GM18505 (cell line): ENCODE data around the gene ASB14.
"Not testable (repeated sequence)": the region's sequence is repeated elsewhere in the genome, so short reads cannot be mapped to it uniquely, and the experiment has no call there.

Source experiments
- ATAC-seq: cut with Tn5 transposase; IDR thresholded peaks from one replicate; pipeline ENCODE4 v1.9.1; 2021; ENCODE audit not compliant: unreplicated experiment
- POLR2A ChIP-seq: IDR thresholded peaks from 4 replicates; pipeline ENCODE4 v1.6.1; 2011; ENCODE audit warnings: borderline replicate concordance; ENCODE audit not compliant: insufficient read depth, insufficient read length; ENCODE audit errors: extremely low read depth

ASB14 gene

DNA sequence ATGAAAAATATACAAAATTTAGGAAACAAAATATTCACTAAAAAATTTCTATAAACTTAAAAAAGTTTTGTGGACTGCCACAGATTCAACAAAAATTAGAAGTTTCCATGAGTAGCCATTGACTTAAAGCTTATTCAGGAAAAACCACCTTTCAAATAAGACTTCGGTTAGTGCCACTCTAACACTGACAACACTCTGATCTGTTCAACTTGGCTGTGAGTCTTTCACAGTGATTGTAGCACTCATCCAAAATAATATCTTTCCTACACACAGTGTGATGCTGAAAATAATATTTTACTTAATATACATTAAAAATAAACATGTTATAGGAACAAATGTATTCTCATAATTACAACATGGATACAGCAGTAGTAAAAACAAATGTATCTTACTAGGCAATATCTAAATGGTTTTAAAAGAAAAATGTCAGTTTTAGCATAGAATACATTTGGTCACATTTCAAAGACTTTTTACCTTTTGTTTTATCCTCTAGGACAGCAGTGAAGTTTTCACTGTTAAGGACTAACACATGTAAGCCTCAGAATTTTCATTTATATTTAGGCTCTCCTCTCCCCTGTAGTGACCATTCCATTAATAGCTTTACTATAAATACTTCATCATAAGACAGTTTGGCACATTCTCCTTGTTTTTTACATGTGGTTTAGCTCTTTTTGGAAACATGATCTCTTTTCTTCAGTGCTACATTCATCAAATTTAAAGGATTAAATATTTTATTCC, at the start of gene ASB14:
Gene ASB14 (minus strand): TSS at position 527 of the 738 bp plus-strand sequence. CDS start 652 bp downstream, outside the sequence.
- TF ChIP-seq POLR2A, result no peak
- ATAC-seq, result no peak

DNA sequence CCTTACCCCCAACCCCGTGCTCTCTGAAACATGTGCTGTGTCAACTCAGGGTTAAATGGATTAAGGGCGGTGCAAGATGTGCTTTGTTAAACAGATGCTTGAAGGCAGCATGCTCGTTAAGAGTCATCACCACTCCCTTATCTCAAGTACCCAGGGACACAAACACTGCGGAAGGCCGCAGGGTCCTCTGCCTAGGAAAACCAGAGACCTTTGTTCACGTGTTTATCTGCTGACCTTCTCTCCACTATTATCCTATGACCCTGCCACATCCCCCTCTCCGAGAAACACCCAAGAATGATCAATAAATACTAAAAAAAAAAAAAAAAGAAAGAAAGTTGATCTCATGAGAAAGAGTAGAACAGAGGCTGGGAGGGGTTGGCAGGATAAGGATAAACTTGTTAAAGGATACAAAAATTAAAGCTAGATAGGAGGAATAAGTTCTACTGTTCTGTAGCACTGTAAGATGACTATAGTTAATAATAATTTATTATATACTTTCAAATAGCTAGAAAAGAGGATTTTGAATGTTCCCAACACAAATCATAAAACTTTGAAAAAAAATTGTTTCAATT, 46.7 kb upstream of the ASB14 start:
- not testable (repeated sequence) for ATAC-seq

DNA sequence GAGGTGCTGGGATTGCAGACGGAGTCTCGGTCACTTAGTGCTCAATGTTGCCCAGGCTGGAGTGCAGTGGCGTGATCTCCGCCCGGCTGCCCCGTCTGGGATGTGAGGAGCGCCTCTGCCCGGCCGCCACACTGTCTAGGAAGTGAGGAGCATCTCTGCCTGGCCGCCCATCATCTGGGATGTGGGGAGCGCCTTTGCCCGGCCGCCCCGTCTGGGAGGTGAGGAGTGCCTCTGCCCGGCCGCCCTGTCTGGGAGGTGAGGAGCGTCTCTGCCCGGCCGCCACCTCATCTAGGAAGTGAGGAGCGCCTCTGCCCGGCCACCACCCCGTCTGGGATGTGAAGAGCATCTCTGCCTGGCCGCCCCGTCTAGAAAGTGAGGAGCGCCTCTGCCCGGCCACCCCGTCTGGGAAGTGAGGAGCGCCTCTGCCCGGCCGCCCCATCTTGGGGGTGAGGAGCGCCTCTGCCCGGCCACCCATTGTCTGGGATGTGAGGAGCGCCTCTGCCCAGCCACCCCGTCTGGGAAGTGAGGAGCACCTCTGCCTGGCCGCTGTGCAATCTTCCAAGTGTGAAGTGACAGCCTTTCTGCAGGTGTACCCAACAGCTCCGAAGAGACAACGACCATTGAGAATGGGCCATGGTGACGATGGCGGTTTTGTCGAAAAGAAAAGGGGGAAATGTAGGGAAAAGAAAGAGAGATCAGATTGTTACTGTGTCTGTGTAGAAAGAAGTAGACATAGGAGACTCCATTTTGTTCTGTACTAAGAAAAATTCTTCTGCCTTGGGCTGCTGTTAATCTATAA, 46.0 kb upstream of the ASB14 start:
- ATAC-seq, result not testable (repeated sequence)

DNA sequence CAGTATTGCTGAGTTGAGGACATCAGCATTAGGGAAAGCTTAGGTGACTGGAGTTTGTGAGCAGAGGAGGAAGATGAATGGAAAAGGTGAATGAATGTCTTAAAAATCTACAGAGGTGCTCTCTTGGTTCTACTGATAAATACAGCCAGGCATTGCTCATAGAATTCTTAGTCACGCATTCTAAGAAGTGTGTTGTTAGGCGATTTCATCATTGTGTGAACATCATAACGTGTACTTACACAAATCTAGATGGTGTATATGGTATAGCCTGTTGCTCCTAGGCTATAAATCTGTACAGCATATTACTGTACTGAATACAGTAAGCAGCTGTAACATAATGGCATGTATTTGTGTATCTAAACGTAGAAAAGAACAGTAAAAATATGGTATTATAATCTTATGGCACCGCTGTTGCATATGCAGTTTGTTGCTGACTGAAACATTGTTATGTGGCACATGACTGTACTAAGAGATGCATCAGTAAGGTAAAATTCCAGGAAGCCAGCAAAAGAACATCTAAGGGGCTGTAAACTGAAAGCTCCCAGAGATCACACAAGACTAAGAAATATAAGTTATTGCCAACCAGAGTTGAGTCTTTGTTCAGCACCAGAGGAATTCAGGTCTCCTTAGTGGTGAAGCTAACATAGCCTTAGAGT, 42.9 kb upstream of the ASB14 start:
- ATAC-seq, result no peak
- TF ChIP-seq POLR2A, result no peak

DNA sequence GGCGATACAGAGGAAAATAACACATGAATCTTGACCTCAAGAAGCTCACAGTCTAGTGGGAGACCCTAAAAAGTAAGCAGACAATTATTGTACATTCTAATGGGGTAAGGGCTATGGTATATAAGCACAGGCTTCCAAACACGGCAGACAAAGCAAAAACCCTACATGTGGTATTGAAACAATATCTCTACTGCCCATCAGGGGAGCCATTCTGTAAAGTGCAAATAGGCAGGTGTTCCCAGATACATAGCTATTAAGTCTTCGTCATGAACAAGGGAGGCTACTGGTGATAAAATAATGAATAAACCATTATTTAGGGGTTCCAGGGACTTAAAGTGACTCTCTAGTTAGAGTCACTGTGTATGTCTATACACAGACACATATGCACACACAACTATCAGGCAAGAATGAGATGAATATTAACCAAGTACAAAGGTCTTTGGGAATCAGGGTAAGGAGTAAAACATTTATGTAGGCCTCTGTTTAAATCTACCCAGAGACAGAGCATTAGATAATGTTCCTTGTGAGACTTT, 38.7 kb upstream of the ASB14 start:
- ATAC-seq, result no peak
- TF ChIP-seq POLR2A, result no peak

DNA sequence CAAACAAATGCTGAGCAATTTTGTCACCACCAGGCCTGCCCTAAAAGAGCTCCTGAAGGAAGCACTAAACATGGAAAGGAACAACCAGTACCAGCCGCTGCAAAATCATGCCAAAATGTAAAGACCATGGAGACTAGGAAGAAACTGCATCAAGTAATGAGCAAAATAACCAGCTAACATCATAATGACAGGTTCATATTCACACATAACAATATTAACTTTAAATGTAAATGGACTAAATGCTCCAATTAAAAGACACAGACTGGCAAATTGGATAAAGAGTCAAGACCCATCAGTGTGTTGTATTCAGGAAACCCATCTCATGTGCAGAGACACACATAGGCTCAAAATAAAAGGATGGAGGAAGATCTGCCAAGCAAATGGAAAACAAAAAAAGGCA, 34.0 kb upstream of the ASB14 start:
- ATAC-seq, result not testable (repeated sequence)

DNA sequence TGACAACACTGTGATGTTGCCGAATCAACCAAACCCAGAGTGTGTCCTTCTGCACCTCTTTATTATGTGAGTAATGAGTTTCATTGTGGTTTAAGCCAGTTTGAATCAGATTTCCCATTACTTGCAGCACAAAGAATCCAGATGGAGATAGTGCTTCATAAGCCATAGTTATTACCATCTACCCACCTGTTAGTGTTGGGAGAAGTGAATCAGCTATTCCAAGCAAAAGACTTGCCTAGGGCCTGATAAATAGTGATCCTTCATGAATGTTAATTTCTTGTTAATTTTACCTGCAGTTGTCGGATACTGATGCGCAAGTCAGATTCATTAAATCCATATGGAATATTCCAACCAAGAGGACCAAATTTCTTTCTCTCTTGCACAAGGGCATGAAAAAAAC, 21.7 kb upstream of the ASB14 start:
- TF ChIP-seq POLR2A, result no peak
- no peak for ATAC-seq

DNA sequence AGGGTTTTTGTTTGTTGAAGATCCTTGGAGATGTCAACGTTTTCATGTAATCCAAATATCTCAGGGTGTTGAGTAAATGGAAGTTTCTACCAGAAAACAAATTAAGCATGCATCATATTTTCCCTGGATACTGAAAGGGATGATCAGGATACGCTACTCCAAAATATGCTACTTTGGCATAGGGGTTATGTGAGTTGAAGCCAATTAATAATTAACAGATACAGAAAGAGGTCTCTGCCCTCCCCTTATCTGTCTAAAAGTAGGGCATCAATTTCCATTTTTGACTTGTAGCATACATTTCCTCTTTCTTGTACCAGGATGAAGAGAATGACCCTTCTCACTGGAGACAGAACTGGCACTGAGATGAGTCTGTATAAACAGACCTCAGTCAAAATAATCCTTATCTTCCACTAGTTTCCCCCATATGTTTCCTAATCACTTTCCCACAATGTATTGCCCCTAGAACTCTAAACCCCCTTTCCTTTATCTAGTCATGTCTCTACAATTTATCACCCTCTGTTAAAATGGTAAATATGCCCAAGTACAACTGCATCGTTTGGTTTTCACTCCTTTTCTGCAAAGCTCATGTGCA, 17.4 kb upstream of the ASB14 start:
- no peak for TF ChIP-seq POLR2A
- ATAC-seq, result no peak

DNA sequence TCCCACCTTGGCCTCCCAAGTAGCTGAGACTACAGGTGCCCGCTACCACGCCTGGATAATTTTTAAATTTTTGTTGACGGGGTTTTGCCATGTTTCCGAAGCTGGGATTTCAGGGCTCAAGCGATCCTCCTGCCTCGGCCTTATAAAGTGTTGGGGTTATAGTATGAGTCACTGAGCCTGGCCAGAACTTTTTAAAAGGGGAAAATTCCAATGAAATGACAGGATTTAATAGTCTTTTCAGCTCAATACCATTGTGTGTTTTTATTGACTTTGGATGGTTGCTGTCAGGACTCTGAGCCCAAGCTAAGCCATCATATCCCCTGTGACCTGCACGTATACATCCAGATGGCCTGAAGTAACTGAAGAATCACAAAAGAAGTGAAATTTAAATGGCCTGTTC, 11.0 kb upstream of the ASB14 start:
- ATAC-seq, result not testable (repeated sequence)

DNA sequence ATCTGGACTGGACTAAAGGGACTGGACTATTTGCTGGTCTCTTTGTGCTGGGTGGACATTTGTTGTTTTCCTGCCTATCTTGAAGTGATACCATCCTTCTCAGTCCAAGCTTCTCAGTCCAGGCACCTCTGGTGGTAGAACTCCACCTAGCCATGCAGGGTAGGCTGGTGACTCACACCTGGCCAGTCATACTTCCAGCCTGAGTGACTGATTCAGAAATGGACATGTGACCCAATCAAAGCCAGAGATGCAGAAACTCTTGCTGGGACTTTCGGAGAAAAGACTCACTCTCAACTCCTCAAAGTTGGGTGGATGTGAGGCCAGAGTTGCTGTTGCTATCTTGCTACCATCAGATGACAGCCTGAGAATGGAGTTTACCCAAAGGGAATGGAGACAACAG, 5.6 kb upstream of the ASB14 start:
- TF ChIP-seq POLR2A, result no peak
- ATAC-seq, result no peak

DNA sequence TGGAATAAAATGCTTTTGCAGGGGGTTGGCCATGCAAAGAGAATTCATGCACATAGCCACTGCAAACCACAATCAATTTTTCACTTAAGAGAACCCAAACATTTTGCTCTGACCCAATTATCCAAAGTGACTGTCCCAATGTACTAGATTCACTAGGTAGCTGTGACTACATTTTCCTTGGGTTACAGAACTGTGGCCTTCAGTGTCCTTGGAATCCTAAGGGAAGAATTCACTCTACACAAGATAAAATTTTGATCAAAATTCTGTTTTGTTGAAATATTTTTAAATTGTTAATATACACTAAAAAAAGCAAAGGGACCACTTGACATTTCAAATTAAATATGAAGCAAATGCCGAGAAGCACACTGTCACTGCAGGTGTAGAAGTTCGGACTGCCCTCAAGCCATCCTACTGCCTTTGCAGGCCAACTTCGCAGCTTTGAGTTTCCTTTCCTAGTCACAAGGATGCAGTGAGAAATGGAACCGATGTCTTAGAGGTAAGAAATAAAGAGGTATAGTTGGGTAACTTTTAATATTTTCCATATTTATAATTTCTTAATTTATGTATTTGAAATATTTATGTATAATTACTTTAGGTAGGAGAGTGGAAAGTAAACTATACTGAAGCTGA, 527 bp upstream of the ASB14 start:
- TF ChIP-seq POLR2A, result no peak
- no peak for ATAC-seq

DNA sequence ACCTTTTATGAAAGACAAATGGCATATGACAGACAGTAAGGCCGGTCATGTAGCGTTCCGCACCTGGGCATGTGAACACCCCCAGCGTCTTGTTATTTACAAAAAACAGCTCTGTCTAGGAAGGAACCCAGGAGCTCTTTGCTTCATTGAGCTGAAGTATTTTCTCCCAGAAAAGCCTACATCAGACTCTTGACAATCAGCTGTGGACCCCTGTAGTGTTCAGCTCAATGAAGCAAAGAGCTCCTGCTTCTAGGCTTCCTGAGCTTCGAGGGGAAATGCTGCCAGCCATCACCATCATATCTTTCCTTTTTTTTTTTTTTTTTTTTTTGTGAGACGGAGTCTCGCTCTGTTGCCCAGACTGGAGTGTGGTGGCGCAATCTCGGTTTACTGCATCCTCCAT, 4.1 kb downstream of the ASB14 start:
- no peak for ATAC-seq
- TF ChIP-seq POLR2A, result no peak

DNA sequence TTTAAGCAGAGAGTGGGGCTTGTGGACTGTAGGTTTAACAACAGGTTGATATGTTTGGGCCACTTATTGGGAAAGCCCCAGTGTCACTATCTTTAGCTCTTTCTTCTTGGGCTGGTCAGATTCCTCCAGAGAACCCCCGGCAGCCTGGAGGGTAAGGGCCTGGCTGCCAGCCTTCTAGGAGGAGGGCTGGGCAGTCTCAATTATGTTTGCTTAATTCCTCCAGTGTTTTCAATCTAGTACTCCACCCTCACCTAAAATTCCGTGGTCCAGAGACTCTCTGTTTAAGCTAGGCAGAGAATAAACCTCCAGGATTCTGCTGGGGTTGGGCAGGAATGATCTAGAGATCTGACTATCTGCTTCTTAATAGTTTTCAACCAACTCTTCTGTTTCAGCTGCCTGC, 5.3 kb downstream of the ASB14 start:
- ATAC-seq, result no peak
- no peak for TF ChIP-seq POLR2A
